IMR-90 (cell line): ENCODE data around the gene CNPY2. TPM values are rescaled to one million over a fixed set of nuclear protein-coding genes. Genes with fewer than 3 reads are reported as not detected.

Source experiments
- RAD21 ChIP-seq: IDR thresholded peaks from 2 replicates; pipeline ENCODE4 v1.6.1; 2012; ENCODE audit warnings: low read length, improper control_type of control experiment
- polyA plus RNA-seq, 3 experiments: library from polyadenylated mRNA; depleted of rRNA; stranded (reverse); fragments of >200 nt; gene quantifications; 2 replicates each; pipeline ENCODE4 v1.2.3, GENCODE V29; 2012; ENCODE audit warnings: low replicate concordance in 1 of 3
- total RNA-seq: library from RNA; depleted of rRNA; stranded (reverse); fragments of >200 nt; gene quantifications from 2 replicates; pipeline ENCODE4 v1.2.3, GENCODE V29; 2012
- TF ChIP-seq, protein P1 (sequence below): conservative IDR thresholded peaks from 2 replicates; pipeline ENCODE4 v1.5.1; 2012; ENCODE audit warnings: mild to moderate bottlenecking, low read depth, low read length, improper control_type of control experiment

The CNPY2 gene
- total and polyA plus RNA-seq, 2 of the 4 experiments (the other 2 are of a cell fraction) = 65.2 to 175 TPM

- TF ChIP-seq, protein P1, sequence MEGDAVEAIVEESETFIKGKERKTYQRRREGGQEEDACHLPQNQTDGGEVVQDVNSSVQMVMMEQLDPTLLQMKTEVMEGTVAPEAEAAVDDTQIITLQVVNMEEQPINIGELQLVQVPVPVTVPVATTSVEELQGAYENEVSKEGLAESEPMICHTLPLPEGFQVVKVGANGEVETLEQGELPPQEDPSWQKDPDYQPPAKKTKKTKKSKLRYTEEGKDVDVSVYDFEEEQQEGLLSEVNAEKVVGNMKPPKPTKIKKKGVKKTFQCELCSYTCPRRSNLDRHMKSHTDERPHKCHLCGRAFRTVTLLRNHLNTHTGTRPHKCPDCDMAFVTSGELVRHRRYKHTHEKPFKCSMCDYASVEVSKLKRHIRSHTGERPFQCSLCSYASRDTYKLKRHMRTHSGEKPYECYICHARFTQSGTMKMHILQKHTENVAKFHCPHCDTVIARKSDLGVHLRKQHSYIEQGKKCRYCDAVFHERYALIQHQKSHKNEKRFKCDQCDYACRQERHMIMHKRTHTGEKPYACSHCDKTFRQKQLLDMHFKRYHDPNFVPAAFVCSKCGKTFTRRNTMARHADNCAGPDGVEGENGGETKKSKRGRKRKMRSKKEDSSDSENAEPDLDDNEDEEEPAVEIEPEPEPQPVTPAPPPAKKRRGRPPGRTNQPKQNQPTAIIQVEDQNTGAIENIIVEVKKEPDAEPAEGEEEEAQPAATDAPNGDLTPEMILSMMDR = no peak
- TF ChIP-seq RAD21 = no peak
Observed at GRCh38 chr12:56359851-56360767, 44.3 kb upstream of the CNPY2 start, which contains the start of gene STAT2 (continued).
